ENCODE data around the gene NUP153. TPM values are rescaled to one million over a fixed set of nuclear protein-coding genes. Genes with fewer than 3 reads are reported as not detected.

The NUP153 gene
- total RNA-seq, 1 experiment from 2014 or later = 67.0 TPM

GRCh38 chr6:17677602-17678001 is 29.1 kb downstream of the NUP153 start:
- POLR2A ChIA-PET = interaction anchor here (0.6 to 0.7 kb wide), 2 partner anchors 10 to 29 kb away, joined by 4 to 7 read pairs; partner anchors contain the start of gene NUP153
- Mint-ChIP-seq H3K27me3 (ENCODE audit: low read depth) (no peaks in the 10 kb centered on the region), H3K4me1 (peaks cover 35% of the 10 kb centered on the region), H3K9me3 (no peaks in the 10 kb centered on the region), H3K36me3 (peaks cover 36% of the 10 kb centered on the region), H3K4me3 (no peak overlapping the region), H3K27ac (no peak overlapping the region)
- CTCF ChIA-PET = no interaction called here
- no peak for DNase-seq (ENCODE audit: low spot score)
- TF ChIP-seq, protein P1, sequence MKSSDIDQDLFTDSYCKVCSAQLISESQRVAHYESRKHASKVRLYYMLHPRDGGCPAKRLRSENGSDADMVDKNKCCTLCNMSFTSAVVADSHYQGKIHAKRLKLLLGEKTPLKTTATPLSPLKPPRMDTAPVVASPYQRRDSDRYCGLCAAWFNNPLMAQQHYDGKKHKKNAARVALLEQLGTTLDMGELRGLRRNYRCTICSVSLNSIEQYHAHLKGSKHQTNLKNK (CRISPR knock-in tag; IDR thresholded peaks at IDR 0.05) = no peak
- no peak for TF ChIP-seq NR3C1 (CRISPR knock-in tag; conservative IDR thresholded peaks at IDR 0.05; ENCODE audit: low read depth)
- TF ChIP-seq, protein P2, sequence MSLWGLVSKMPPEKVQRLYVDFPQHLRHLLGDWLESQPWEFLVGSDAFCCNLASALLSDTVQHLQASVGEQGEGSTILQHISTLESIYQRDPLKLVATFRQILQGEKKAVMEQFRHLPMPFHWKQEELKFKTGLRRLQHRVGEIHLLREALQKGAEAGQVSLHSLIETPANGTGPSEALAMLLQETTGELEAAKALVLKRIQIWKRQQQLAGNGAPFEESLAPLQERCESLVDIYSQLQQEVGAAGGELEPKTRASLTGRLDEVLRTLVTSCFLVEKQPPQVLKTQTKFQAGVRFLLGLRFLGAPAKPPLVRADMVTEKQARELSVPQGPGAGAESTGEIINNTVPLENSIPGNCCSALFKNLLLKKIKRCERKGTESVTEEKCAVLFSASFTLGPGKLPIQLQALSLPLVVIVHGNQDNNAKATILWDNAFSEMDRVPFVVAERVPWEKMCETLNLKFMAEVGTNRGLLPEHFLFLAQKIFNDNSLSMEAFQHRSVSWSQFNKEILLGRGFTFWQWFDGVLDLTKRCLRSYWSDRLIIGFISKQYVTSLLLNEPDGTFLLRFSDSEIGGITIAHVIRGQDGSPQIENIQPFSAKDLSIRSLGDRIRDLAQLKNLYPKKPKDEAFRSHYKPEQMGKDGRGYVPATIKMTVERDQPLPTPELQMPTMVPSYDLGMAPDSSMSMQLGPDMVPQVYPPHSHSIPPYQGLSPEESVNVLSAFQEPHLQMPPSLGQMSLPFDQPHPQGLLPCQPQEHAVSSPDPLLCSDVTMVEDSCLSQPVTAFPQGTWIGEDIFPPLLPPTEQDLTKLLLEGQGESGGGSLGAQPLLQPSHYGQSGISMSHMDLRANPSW (CRISPR knock-in tag; conservative IDR thresholded peaks at IDR 0.05; ENCODE audit: low read depth) = no peak
- TF ChIP-seq ZNF532 (CRISPR knock-in tag; IDR thresholded peaks at IDR 0.05; ENCODE audit: borderline replicate concordance) = no peak
- TF ChIP-seq ZNF396 (CRISPR knock-in tag; IDR thresholded peaks at IDR 0.05; ENCODE audit: borderline replicate concordance) = no peak
- TF ChIP-seq, protein P3, sequence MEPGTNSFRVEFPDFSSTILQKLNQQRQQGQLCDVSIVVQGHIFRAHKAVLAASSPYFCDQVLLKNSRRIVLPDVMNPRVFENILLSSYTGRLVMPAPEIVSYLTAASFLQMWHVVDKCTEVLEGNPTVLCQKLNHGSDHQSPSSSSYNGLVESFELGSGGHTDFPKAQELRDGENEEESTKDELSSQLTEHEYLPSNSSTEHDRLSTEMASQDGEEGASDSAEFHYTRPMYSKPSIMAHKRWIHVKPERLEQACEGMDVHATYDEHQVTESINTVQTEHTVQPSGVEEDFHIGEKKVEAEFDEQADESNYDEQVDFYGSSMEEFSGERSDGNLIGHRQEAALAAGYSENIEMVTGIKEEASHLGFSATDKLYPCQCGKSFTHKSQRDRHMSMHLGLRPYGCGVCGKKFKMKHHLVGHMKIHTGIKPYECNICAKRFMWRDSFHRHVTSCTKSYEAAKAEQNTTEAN (CRISPR knock-in tag; IDR thresholded peaks at IDR 0.05) = no peak
- TF ChIP-seq OVOL2 (CRISPR knock-in tag; IDR thresholded peaks at IDR 0.05; ENCODE audit: borderline replicate concordance) = no peak
- no peak for TF ChIP-seq HMGA2 (CRISPR knock-in tag; IDR thresholded peaks at IDR 0.05)
- TF ChIP-seq, protein P4, sequence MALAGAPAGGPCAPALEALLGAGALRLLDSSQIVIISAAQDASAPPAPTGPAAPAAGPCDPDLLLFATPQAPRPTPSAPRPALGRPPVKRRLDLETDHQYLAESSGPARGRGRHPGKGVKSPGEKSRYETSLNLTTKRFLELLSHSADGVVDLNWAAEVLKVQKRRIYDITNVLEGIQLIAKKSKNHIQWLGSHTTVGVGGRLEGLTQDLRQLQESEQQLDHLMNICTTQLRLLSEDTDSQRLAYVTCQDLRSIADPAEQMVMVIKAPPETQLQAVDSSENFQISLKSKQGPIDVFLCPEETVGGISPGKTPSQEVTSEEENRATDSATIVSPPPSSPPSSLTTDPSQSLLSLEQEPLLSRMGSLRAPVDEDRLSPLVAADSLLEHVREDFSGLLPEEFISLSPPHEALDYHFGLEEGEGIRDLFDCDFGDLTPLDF (CRISPR knock-in tag; IDR thresholded peaks at IDR 0.05) = no peak
- TF ChIP-seq GTF2I (CRISPR knock-in tag; conservative IDR thresholded peaks at IDR 0.05) = no peak
- TF ChIP-seq RELA (CRISPR knock-in tag; IDR thresholded peaks at IDR 0.05; ENCODE audit: borderline replicate concordance) = no peak
- TF ChIP-seq SMAD3 (CRISPR knock-in tag; IDR thresholded peaks at IDR 0.05; ENCODE audit: borderline replicate concordance) = no peak
- no peak for TF ChIP-seq HMGXB4 (CRISPR knock-in tag; IDR thresholded peaks at IDR 0.05)
- ATAC-seq = no peak

Measured in WTC11 (cell line).